HCT116 (cell line): ENCODE results near the gene AGPAT3. TPM values are rescaled to one million over a fixed set of nuclear protein-coding genes. Genes with fewer than 3 reads are reported as not detected.

ENCODE experiments used
- ATAC-seq: fragments of 200-7000 bp; cut with Tn5 transposase; 2 replicates; pipeline ENCODE4 v1.9.1; 2020; ENCODE audit warnings: mild to moderate bottlenecking, moderate library complexity
- BruUV-seq: library from RNA; stranded (reverse); fragments of 400-500 nt; replicated peaks from 2 replicates; lab custom pipeline; 2021; lab: Mats Ljungman, UMichigan
- CTCF ChIA-PET: fragments of 300-600 bp; sonication (Branson Sonifier 250); formaldehyde crosslinking; loops from one replicate; lab custom pipeline; 2021; ENCODE audit warnings: antibody characterized with exemption; lab: Charles Lee
- POLR2A ChIA-PET: fragments of 300-600, 350-600 bp; sonication (Branson Sonifier 250); formaldehyde crosslinking; loops from one replicate; lab custom pipeline; 2021; ENCODE audit warnings: antibody characterized with exemption; lab: Charles Lee
- RAD21 ChIA-PET, 2 experiments: fragments of 300-600 bp; sonication (Branson Sonifier 250); formaldehyde crosslinking; loops; one replicate each; lab custom pipeline; 2023; ENCODE audit warnings: low total read pairs in 2 of 2; ENCODE audit not compliant: uncharacterized antibody in 2 of 2, unreplicated experiment in 2 of 2, low non-redundant PET in 1 of 2; lab: Charles Lee
- DNase-seq: peaks from one replicate; pipeline ENCODE4 v3.0.0-alpha.2; 2010; ENCODE audit warnings: low read depth, low spot score
- H2AFZ ChIP-seq: fragments of 200-600 bp; shearing (Covaris generic), sonication (generic); 2 replicates; pipeline ENCODE4 v1.6.1; 2017; ENCODE audit warnings: low read depth, mixed run types, mixed read lengths, antibody characterized with exemption, low read length; ENCODE audit not compliant: poor library complexity, severe bottlenecking
- H3K27ac ChIP-seq: 2 replicates; pipeline ENCODE4 v1.5.1; 2012; ENCODE audit warnings: low read depth, low read length
- H3K27me3 ChIP-seq: fragments of 200-600 bp; sonication (generic); 2 replicates; pipeline ENCODE4 v1.6.1; 2016; ENCODE audit warnings: mixed run types, low read length, mixed read lengths; ENCODE audit not compliant: insufficient read depth
- H3K36me3 ChIP-seq, 2 experiments: fragments of 200-500 bp in 1 of 2; fragments of 200-600 bp in 1 of 2; sonication (Bioruptor generic) in 1 of 2; sonication (generic) in 1 of 2; 2 replicates each; pipeline versions ENCODE4 v1.5.1 to v1.6.1; 2014 to 2016; ENCODE audit warnings: low read length in 2 of 2, inconsistent platforms in 1 of 2, mixed read lengths in 1 of 2, mixed run types in 1 of 2; ENCODE audit not compliant: insufficient read depth in 2 of 2, control insufficient read depth in 1 of 2
- H3K4me1 ChIP-seq, 2 experiments: fragments of 200-600 bp in 1 of 2; sonication (generic) in 1 of 2; 2 replicates each; pipeline versions ENCODE4 v1.5.1 to v1.6.1; 2012 to 2017; ENCODE audit warnings: low read length in 2 of 2, inconsistent platforms in 1 of 2, mild to moderate bottlenecking in 1 of 2, mixed read lengths in 1 of 2, mixed run types in 1 of 2, moderate library complexity in 1 of 2; ENCODE audit not compliant: insufficient read depth in 2 of 2, control insufficient read depth in 1 of 2
- H3K4me2 ChIP-seq: fragments of 200-600 bp; sonication (generic); 2 replicates; pipeline ENCODE4 v1.6.1; 2017; ENCODE audit warnings: mixed run types, low read length, mixed read lengths
- H3K4me3 ChIP-seq, 2 experiments: fragments of 200-600 bp in 1 of 2; sonication (generic) in 1 of 2; replicated peaks in 1 of 2; 2 replicates each; pipeline ENCODE4 v1.5.1; 2011 to 2016; ENCODE audit warnings: low read length in 2 of 2, control low read depth in 1 of 2, low read depth in 1 of 2, mild to moderate bottlenecking in 1 of 2, mixed read lengths in 1 of 2, mixed run types in 1 of 2
- H3K79me2 ChIP-seq: fragments of 200-600 bp; sonication (generic); 2 replicates; pipeline ENCODE4 v1.6.1; 2017; ENCODE audit warnings: mild to moderate bottlenecking, mixed run types, low read length, moderate library complexity, mixed read lengths; ENCODE audit not compliant: insufficient read depth
- H3K9ac ChIP-seq: fragments of 200-600 bp; sonication (generic); 2 replicates; pipeline ENCODE4 v1.6.1; 2016; ENCODE audit warnings: low read length, mixed read lengths
- H3K9me2 ChIP-seq: fragments of 200-600 bp; sonication (generic), shearing (Covaris generic); 2 replicates; pipeline ENCODE4 v1.6.1; 2017; ENCODE audit warnings: mixed run types, mild to moderate bottlenecking, moderate library complexity; ENCODE audit not compliant: insufficient read depth
- H3K9me3 ChIP-seq, 2 experiments: fragments of 200-500 bp in 1 of 2; fragments of 200-600 bp in 1 of 2; sonication (Bioruptor generic) in 1 of 2; sonication (generic) in 1 of 2; 2 replicates each; pipeline ENCODE4 v1.6.1; 2014 to 2017; ENCODE audit warnings: low read length in 2 of 2, mixed read lengths in 2 of 2, inconsistent platforms in 1 of 2, low read depth in 1 of 2, mild to moderate bottlenecking in 1 of 2, mixed run types in 1 of 2, moderate library complexity in 1 of 2; ENCODE audit not compliant: control insufficient read depth in 1 of 2, insufficient read depth in 1 of 2
- H4K20me1 ChIP-seq: fragments of 200-600 bp; sonication (generic), shearing (Covaris generic); 2 replicates; pipeline ENCODE4 v1.6.1; 2017; ENCODE audit warnings: mixed run types, mild to moderate bottlenecking, moderate library complexity; ENCODE audit not compliant: insufficient read depth
- ATF3 ChIP-seq: IDR thresholded peaks from 2 replicates; pipeline ENCODE4 v1.6.1; 2012
- CBX3 ChIP-seq: IDR thresholded peaks from 2 replicates; pipeline ENCODE4 v1.6.1; 2012; ENCODE audit warnings: low read depth
- CEBPB ChIP-seq: IDR thresholded peaks from 2 replicates; pipeline ENCODE4 v1.6.1; 2012; ENCODE audit warnings: low read depth
- CTCF ChIP-seq, 3 experiments: fragments of 200-600 bp in 1 of 3; sonication (generic) in 1 of 3; IDR thresholded peaks in 2 of 3; conservative IDR thresholded peaks in 1 of 3; 2 replicates each; pipeline ENCODE4 v1.5.1; 2012 to 2017; ENCODE audit warnings: low read depth in 2 of 3, low read length in 2 of 3, antibody characterized with exemption in 1 of 3, borderline replicate concordance in 1 of 3, control low read depth in 1 of 3, mild to moderate bottlenecking in 1 of 3, mixed read lengths in 1 of 3, mixed run types in 1 of 3, moderate library complexity in 1 of 3; ENCODE audit not compliant: insufficient read depth in 1 of 3
- EGR1 ChIP-seq: IDR thresholded peaks from 2 replicates; pipeline ENCODE4 v1.6.1; 2012; ENCODE audit warnings: low read depth
- ELF1 ChIP-seq: IDR thresholded peaks from 2 replicates; pipeline ENCODE4 v1.6.1; 2012; ENCODE audit warnings: low read depth, borderline replicate concordance
- EZH2 ChIP-seq: fragments of 200-600 bp; sonication (generic); IDR thresholded peaks from 2 replicates; pipeline ENCODE4 v1.6.1; 2017; ENCODE audit warnings: antibody characterized with exemption, mixed run types
- FOSL1 ChIP-seq: IDR thresholded peaks from 2 replicates; pipeline ENCODE4 v1.6.1; 2012; ENCODE audit warnings: low read depth
- JUND ChIP-seq: IDR thresholded peaks from 2 replicates; pipeline ENCODE4 v1.6.1; 2012
- MAX ChIP-seq: IDR thresholded peaks from 2 replicates; pipeline ENCODE4 v1.6.1; 2012
- POLR2A ChIP-seq: IDR thresholded peaks from 2 replicates; pipeline ENCODE4 v1.7.0; 2011; ENCODE audit warnings: borderline replicate concordance; ENCODE audit not compliant: insufficient read depth, insufficient read length; ENCODE audit errors: extremely low read depth
- RAD21 ChIP-seq: IDR thresholded peaks from 2 replicates; pipeline ENCODE4 v1.6.1; 2012; ENCODE audit warnings: low read depth, mild to moderate bottlenecking
- SIN3A ChIP-seq: IDR thresholded peaks from 2 replicates; pipeline ENCODE4 v1.6.1; 2012; ENCODE audit warnings: low read depth
- SP1 ChIP-seq: IDR thresholded peaks from 2 replicates; pipeline ENCODE4 v1.6.1; 2012; ENCODE audit warnings: low read depth
- SRF ChIP-seq: IDR thresholded peaks from 2 replicates; pipeline ENCODE4 v1.6.1; 2012; ENCODE audit warnings: low read depth
- TCF7L2 ChIP-seq: IDR thresholded peaks from 2 replicates; pipeline ENCODE4 v1.7.0; 2011; ENCODE audit warnings: borderline replicate concordance, inconsistent platforms; ENCODE audit not compliant: insufficient read depth, insufficient read length; ENCODE audit errors: extremely low read depth
- YY1 ChIP-seq: IDR thresholded peaks from 2 replicates; pipeline ENCODE4 v1.6.1; 2011; ENCODE audit warnings: low read length, low read depth, moderate library complexity, mild to moderate bottlenecking; ENCODE audit not compliant: insufficient replicate concordance; ENCODE audit errors: extremely low read depth
- ZBTB33 ChIP-seq: IDR thresholded peaks from 2 replicates; pipeline ENCODE4 v1.6.1; 2011; ENCODE audit warnings: mild to moderate bottlenecking, low read length, moderate library complexity; ENCODE audit not compliant: insufficient replicate concordance; ENCODE audit errors: extremely low read depth
- ZFX ChIP-seq: fragments of 450-650 bp; IDR thresholded peaks from 2 replicates; pipeline ENCODE4 v1.6.1; 2017
- intact Hi-C: fragments of 100-400 bp; cut with micrococcal nuclease; formaldehyde crosslinking; loops from 2 replicates; pipeline ENCODE4 v1.10.0; 2022
- total RNA-seq: library from RNA; stranded (reverse); gene quantifications from one replicate; pipeline ENCODE4 v1.2.1, GENCODE V29; 2021; ENCODE audit not compliant: unreplicated experiment

Gene AGPAT3
- total RNA-seq, 1 experiment from 2014 or later: 54.1 TPM

- CTCF ChIA-PET: no interaction called here
- ATAC-seq (no peak), DNase-seq (no peak)
- Histone ChIP-seq H3K4me2 (no peak overlapping the region), H3K4me1 (no peaks in the 10 kb centered on the region), H3K4me3 (no peak overlapping the region), H2AFZ (no peak overlapping the region), H3K27me3 (no peaks in the 10 kb centered on the region), H3K9me3 (no peaks in the 10 kb centered on the region), H3K79me2 (no peaks in the 10 kb centered on the region), H3K9ac (no peak overlapping the region), H3K9me2 (no peaks in the 10 kb centered on the region), H4K20me1 (no peaks in the 10 kb centered on the region), H3K27ac (no peak overlapping the region), H3K36me3 (no peaks in the 10 kb centered on the region)
- intact Hi-C loops: no loop called here
- TF ChIP-seq CBX3 (no peak), JUND (no peak), ELF1 (no peak), SP1 (no peak), ATF3 (no peak), TCF7L2 (no peak), ZBTB33 (no peak), ZFX (no peak), YY1 (no peak), SRF (no peak), POLR2A (no peak), FOSL1 (no peak), CTCF (IDR thresholded peaks at IDR 0.05 in 2 of 3, conservative IDR thresholded peaks at IDR 0.05 in 1 of 3; ENCODE audit: borderline replicate concordance in 1 of 3, insufficient read depth in 1 of 3, low read depth in 2 of 3, low read length in 2 of 3) (no peak), EGR1 (no peak), RAD21 (no peak), CEBPB (no peak), EZH2 (no peak), SIN3A (no peak), MAX (no peak)
- POLR2A ChIA-PET: no interaction called here
- BruUV-seq: no TSS peak
- RAD21 ChIA-PET: no interaction called here
Observed at GRCh38 chr21:43969115-43969444, 104.1 kb downstream of the AGPAT3 start.
